ENCODE data around the gene UBE3A. TPM values are rescaled to one million over a fixed set of nuclear protein-coding genes. Genes with fewer than 3 reads are reported as not detected.

The UBE3A gene
- polyA plus RNA-seq (2011; rRNA removed): 40.3 and 42.2 TPM in 2 replicates
- polyA plus RNA-seq (2012; cell fraction: cytosol; rRNA removed): 5.6 and 6.0 TPM in 2 replicates
- polyA plus RNA-seq (2012; cell fraction: nucleus; rRNA removed): 5.0 and 6.9 TPM in 2 replicates
- polyA plus RNA-seq (2017; fragmentation: RNase III; extraction: RNeasy Plus Mini Kit Qiagen cat#74134 plus additional on column Dnase treatment): 21.0 to 23.0 TPM (median 22.3 TPM) in 3 replicates
- polyA minus RNA-seq (2011; rRNA and poly(A)+ RNA removed): 53.1 and 62.0 TPM in 2 replicates

GRCh38 chr15:25438601-25439368, at the start of gene UBE3A:
Gene UBE3A, minus strand, starts transcription at chr15:25439024. Its CDS starts 29,917 bp downstream, at chr15:25409107.
- DNase-seq (ENCODE audit: low read depth in 1 of 2, low spot score in 1 of 2): peak; percentile 31 to 87
- FAIRE-seq: no peak
- H3K9me3 ChIP-seq: 0 out of 3 replicates have a peak, but pooled peaks cover 3% of the 10 kb centered on the region
- peak within 1 kb of the TSS; percentile 88 for H3K4me2 ChIP-seq
- H3K4me3 ChIP-seq: peak within 1 kb of the TSS; percentile 83
- CTCF ChIA-PET: interaction anchor here (0.9 kb wide), 1 partner anchor 37 kb away, joined by 3 read pairs; no protein-coding TSS in a partner anchor
- TF ChIP-seq EHF (CRISPR knock-in tag; IDR thresholded peaks at IDR 0.05) (no peak), ZSCAN20 (CRISPR knock-in tag; IDR thresholded peaks at IDR 0.05) (no peak), CHD2 (IDR thresholded peaks at IDR 0.05; ENCODE audit: low read length, partially characterized antibody) (no peak), ELK1 (IDR thresholded peaks at IDR 0.05; ENCODE audit: low read depth, low read length) (no peak), RAD21 (conservative IDR thresholded peaks at IDR 0.05 in 1 of 2, IDR thresholded peaks at IDR 0.05 in 1 of 2) (peak; percentile 24 to 29; a peak in 1 of 5 replicates), EP300 (IDR thresholded peaks at IDR 0.05) (no peak), NR3C1 (IDR thresholded peaks at IDR 0.05) (no peak), MAFK (IDR thresholded peaks at IDR 0.05; ENCODE audit: partially characterized antibody) (no peak), ZFP36 (IDR thresholded peaks at IDR 0.05; ENCODE audit: borderline replicate concordance, partially characterized antibody) (no peak), PHF8 (IDR thresholded peaks at IDR 0.05; ENCODE audit: borderline replicate concordance, low read depth) (peak; percentile 67), JUN (IDR thresholded peaks at IDR 0.05) (peak; percentile 15 to 50; a peak in 2 of 5 replicates), KDM5A (IDR thresholded peaks at IDR 0.05) (peak; percentile 62), REST (IDR thresholded peaks at IDR 0.05) (peak; percentile 56), CHD4 (IDR thresholded peaks at IDR 0.05; ENCODE audit: borderline replicate concordance) (no peak), ZC3H11A (IDR thresholded peaks at IDR 0.05) (no peak), EHMT2 (IDR thresholded peaks at IDR 0.05; ENCODE audit: low read depth) (no peak), POLR2A (IDR thresholded peaks at IDR 0.05; ENCODE audit: low read length) (peak; percentile 59), MAX (IDR thresholded peaks at IDR 0.05) (peak; percentile 31), HOXA7 (CRISPR knock-in tag; IDR thresholded peaks at IDR 0.05) (no peak)
- TF ChIP-seq, protein P1, sequence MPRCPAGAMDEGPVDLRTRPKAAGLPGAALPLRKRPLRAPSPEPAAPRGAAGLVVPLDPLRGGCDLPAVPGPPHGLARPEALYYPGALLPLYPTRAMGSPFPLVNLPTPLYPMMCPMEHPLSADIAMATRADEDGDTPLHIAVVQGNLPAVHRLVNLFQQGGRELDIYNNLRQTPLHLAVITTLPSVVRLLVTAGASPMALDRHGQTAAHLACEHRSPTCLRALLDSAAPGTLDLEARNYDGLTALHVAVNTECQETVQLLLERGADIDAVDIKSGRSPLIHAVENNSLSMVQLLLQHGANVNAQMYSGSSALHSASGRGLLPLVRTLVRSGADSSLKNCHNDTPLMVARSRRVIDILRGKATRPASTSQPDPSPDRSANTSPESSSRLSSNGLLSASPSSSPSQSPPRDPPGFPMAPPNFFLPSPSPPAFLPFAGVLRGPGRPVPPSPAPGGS (IDR thresholded peaks at IDR 0.05): 0 out of 3 replicates have a peak, but pooled peaks have one; percentile 32
- TF ChIP-seq, protein P2, sequence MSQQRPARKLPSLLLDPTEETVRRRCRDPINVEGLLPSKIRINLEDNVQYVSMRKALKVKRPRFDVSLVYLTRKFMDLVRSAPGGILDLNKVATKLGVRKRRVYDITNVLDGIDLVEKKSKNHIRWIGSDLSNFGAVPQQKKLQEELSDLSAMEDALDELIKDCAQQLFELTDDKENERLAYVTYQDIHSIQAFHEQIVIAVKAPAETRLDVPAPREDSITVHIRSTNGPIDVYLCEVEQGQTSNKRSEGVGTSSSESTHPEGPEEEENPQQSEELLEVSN (IDR thresholded peaks at IDR 0.05; ENCODE audit: borderline replicate concordance, low read depth): 0 out of 2 replicates have a peak, but pooled peaks have one; percentile 24
- TF ChIP-seq, protein P3, sequence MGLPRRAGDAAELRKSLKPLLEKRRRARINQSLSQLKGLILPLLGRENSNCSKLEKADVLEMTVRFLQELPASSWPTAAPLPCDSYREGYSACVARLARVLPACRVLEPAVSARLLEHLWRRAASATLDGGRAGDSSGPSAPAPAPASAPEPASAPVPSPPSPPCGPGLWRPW (IDR thresholded peaks at IDR 0.05): no peak
- H3K4me1 ChIP-seq: no peaks in the 10 kb centered on the region
- 0% methylated on average over 4 of the region's 97 CpGs for WGBS (ENCODE audit: missing lambda C conversion rate)
- peak within 1 kb of the TSS; percentile 98 to 100 for H3K27ac ChIP-seq
- ATAC-seq: peak; percentile 97 to 99
- POLR2A ChIA-PET: interaction anchor here (0.6 to 0.7 kb wide), 2 partner anchors 37 to 43 kb away, joined by 3 to 4 read pairs; no protein-coding TSS in a partner anchor
